ENCODE measurements around the gene MKNK1.

MKNK1 gene

DNA sequence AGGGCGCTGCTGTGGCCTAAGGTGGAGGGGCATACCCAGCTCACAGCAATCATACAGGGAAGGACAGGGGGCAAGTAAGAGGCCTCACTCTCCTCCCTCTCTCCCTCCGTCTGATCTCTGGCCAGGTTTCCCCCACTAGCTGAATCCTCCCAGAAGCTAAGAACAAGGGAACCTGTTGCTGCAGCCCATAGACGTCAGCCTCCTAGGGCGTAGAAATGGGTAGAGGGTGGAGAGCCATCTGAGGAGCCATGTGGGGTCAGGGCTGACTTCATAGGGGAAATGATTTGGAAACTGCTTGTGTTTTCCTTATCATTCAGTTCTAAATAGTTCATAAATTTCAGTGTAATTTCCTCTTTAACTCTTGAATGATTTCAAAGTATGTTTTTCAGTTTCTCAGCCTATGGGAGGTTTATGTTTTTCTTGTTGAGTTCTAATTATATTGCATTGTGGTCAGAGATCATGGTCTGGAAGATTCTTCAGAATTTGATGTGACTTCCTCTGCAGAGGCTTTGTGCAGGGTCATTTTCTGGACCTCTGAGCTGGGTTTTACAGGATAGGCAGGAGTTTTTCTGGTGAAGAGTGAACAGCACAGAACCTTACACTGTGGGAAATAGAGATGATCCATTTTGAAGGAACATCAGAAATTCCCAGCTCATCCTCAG lies 14.8 kb upstream of the MKNK1 start:
- no peak for DNase-seq

DNA sequence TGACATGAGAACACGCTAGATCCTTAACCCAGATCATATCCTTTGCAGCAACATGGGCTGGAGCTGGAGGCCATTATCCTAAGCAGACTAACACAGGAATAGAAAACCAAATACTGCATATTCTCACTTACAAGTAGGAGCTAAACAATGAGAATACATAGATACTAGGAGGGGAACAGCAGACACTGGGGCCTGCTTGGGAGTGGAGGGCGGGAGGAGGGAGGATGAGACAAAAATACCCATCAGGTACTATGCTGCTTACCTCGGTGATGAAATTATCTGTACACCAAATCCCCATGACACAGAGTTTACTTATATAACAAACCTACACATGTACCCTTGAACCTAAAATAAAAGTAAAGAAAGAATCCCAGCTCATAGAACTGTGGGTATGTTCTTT lies 13.8 kb upstream of the MKNK1 start:
- DNase-seq: no peak

DNA sequence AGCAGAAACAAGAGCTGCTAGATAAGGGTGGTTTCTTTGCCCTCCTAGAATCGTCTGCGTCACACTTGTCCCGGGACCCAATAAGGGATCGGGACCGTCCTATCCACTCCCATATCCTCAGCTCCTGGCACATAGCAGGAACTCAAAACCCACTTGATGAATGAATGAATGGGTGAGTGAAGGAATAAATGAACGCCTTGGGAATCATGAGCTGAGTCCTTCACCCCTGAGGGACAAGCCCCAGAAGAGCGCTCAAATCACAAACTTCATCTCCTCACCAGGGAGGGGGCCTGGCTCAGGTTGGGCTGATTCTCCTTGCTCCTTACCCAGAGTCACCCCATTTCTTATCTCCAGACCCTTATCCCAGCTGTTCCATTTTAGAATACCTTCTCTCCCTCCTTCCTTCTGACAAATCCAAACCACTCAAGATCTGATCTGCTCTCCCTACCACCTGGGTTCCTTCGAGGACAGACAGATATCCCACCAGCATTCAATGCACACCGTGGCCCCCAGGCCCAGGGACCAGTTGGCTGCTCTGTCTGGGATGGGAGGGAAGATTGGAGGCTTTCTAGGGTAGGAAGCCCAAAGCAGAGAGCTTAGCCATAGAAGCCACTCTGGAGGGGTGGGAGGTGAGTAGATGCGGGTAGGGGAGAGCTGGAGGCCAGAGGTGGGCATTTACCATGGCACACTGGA lies 13.2 kb upstream of the MKNK1 start:
- no peak for DNase-seq

DNA sequence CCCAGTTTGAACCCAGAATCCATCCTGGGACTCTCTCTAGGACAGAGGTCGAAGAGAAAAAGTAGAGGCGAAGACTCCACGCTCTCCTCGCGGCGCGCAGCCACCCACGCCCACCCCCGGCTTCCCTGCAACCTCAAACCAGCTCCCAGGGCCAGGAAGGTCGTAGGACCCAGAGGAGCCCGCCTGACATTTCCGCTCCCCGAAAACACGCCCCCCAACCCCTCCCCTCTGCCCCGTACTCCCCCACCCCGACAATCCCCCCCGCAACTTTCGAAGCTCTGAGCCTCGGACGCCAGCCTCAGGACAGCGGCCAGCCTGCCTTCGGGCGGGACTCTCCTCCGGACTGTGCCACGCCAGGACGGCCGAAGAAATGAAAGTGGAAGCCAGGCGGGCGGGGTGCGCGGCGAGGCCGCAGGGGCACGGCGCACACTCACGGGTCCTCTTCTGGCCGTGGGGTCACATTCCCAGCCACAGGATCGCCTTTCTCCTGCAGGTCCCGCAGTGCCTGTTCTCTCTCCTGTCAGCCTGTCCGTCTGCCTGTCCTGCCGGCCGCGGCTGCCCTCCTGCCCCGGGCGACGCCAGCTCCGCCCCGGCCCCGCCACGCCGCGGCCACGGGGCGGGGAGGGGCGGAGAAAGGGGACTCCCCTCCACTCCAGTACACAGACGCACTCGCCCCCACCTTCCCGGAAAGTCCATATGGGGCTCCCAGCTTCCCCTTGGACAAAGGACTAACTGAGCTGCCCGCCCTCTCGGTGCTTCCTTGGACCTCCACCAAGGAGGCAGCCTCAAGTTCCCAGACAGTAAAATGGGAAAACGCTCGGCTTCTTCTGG lies 12.4 kb upstream of the MKNK1 start, which contains the start of gene MOB3C:
Gene MOB3C, minus strand, starts transcription at position 535 of the 831 bp plus-strand sequence. CDS start 3,490 bp downstream, outside the sequence.
- DNase-seq: peak; percentile 79

DNA sequence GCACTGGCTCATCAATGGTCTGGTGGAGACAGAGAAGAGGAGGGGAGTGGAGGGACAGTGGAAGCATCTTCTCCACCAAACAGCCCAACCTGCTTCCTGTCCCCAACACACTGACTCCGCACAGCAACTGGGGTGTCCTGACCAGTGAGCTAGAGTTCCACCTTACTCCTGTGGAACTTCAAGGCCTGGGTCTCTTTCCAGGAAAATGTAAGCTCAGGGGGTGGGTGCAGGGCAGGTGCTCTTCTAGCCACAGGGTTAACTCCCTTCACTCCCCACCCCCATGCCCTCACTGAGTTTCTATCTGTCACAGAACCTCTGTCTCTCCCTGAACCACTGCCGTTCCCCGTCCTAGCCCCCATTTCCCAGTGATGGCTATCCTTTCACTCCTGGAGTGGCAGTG lies 11.7 kb upstream of the MKNK1 start:
- peak; percentile 40 for DNase-seq

DNA sequence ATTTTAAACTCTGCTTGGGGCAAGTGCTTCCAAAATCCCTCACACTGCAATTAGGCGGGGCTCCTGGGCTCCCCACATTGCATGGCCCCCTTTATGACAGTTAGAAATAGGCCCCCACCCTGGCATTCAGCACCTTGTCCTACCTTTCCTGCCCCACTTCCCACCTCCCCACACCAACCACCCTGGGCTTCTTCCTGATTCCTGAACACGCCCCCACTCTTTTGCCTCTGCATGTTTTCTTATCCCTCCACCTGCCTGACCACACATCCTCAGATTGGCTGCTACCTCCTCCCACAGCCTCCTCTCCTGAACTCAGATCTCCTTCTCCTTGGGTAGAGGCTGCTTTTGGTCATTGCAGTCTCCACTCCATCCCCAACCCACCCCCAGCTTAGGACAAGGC lies 11.0 kb upstream of the MKNK1 start:
- DNase-seq: no peak

DNA sequence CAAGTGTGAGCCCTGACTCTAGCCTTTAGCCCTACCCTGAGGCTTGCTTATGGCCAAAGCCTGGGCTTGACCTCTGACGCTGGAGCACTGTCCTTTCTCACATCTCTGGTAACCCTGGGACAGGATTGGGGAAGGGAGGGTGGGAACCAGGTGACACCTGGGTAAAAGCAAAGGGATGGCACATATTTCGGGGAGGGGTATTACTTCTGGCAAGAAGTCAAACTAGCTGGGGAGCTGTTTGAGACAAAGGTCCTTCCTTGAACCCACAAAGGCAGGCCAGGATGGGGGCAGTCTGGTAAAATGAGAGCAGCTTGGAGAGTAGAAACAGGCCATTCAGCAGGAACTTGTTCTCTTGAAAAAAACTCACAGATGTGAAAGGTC lies 10.5 kb upstream of the MKNK1 start:
- DNase-seq: no peak

DNA sequence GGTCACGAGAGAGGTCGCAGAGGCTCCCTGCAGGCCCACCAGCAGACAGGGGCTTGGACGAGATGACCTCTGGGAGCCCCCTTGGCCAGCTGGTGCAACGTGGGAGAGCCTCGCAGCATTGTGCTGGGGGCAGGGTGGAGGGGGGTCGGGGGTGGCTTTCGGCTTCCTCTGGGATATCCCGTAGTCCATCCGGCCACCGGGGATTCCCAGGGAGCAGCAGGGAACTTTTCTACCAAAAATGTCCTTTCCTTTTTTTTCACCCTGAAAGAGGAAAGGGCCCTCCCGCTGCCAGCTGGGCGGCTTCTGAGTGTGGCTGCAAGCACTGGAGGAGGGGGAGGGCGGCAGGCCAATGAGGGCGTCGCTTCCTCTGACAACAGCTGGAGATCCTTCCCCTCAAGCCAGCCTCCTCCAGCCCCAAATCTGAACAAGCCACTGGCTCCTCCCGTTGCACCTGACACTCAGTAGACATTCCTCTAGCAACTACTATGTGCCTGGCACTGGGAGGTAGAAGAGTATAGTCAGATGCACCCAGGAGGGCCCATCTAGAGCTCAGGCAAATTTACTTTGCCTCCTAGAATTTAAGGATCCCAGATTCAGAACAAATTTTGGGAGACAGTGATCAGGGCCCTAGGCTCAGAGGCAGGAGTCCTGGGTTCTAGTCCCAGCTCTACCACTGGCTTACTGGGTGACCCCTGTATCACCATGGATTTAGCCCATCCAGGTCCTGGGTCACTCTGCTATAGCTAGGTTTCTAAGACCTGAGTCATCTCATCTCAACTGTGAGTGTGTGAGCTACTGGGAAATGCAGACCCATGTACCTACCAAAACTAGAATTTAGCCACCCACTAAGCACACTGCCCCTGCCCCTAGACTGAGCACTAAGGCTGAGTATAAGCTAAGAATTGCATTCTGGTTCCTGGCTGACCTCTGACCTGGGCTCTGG lies 9.9 kb upstream of the MKNK1 start:
- peak; percentile 50 for DNase-seq

DNA sequence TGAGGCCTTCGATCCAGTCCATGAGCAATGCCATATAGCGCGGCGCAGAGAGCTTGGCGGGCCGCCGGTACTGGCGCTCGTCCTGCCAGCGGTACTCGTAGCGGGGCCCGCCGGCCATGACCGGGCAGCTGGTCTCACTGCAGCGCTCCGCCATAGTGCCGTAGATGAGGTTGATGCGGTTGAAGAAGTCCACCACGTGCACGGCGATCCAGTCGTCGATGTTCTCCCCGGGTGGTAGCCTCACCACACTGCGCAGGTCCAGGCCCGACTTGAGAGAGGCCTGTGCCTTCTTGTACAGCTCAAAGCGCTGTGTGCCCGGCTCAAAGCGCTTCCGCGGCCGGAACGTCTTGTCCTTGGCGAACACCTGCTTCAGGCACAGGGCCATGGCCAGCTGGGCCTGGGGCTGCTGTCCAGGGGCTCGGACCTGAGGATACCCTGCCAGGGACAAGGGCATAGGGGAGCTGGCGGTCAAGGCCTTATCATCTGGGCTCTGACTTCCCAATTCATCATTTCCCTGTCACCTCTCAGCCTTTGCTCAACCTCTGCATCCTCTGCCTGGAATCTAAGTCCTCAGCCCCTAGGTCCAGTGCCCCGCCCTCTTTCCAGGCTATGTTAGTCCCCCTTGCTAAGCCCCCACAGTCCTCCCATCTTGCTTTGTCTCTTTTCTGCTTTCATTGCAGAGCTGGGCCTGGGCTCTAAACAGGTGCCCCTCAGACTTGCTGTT lies 9.0 kb upstream of the MKNK1 start:
- no peak for DNase-seq

DNA sequence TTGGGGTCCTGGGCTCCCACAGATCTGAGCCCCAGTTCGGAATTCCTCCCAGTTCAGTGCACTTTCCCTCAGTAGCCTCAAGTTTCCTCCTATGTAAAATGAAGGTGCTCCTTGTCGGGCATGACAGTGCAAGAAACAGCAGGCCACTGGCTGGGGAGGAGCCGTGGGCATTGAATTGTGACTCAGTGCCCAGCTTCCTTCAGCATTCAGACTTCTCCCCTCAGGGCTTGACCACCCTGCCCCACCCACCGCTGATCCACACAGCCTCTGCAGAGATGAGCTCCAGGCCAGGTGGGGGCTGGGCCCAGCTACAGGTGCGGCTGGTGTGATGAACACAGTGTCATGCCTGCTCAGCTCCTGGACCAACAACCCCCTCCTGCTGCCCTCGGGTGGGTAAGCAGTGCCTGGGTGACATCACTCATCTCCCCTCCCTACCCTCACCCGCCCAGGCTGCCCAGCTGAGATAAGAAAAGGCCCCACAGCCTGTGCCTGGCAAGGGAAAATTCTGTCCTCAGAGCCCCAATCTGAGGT lies 7.7 kb upstream of the MKNK1 start:
- DNase-seq: no peak

DNA sequence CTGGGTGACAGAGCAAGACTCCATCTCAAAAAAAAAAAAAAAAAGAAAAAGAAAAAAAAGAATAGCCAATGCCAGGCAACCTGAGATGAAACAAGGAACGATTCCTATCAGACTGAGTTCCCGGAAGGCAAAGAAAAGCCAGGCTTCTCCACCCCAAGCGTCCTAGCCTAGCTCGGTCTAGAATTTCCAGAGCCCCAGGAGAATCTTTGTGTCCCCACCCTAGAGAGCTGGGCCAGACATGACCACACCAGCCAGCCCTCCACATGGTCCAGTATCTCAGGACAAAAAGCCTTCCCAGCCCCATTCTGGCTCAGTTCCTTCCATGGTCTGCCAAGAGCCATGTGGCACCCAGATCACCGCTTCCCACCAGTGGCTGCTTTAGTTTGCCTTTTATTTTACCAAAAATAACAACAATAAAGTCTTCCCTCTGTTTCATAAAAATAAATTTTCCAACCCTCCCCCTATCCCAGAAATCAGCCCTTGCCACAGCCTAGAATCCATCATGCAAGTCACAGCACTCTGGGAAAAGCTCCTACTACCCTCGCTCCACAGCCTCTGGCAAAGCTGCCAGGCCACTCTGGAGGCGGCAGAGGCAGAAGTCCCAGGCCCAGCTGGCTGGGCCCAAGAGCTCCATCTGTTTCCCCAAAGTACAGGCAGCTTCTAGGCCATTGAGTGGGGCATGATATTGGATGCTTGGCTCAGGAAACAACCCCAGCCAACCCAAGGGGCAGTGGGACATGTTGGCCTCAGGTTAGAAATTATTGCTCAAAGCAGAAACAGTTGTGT lies 3.5 kb upstream of the MKNK1 start:
- no peak for DNase-seq

DNA sequence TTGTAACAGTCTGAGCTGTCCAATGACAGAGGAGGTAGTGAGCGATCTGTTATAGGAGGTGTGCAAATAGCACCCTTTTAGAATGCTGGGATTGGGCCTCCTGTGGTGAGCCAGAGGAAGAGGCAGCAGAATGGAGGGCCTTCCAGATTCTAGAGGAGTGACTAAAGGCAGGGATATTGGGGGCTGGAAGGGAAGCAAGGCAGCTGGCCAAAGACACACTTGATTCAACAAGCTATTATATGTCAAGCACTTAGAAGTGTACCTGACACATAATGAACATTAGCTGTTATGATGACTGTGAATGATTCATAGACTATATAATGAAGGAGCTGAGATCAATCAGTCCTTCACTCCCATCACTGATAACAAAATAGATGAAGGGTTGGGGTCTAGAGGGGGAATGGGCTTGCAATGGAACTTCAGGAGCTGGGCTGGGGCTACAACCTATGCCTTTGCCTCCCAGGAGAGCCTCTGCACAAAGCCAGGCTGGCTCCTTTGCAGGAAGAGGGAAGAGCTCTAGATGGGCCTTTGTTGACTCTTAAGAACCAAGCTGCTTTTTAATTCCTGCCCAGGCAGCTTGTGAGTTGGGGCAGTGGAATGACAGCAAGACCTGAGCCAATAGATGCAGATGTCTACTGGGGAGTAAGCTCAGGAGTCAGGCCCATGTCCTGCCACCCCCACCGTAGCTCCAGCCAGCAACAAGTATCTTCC lies 2.3 kb upstream of the MKNK1 start:
- no peak for DNase-seq

DNA sequence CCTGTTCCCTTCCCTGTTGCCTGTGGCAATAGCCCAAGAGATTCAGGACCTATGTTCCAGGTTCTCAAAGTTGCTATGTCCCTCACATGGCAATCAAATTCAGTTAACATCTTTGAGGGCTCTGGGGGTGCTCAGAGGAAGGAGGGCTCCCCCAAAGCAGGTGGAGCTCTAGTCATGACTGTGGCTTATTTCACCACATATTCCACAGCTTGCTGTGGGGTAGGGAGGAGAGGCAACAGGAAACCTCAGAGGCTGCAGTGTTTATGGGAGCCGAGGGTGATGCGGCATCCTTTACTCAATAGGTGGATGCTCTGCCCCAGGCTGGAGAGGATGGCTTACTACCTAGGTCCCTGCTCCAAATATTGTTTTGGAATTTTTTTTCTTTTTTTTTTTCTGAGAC lies 1.2 kb upstream of the MKNK1 start:
- no peak for DNase-seq

DNA sequence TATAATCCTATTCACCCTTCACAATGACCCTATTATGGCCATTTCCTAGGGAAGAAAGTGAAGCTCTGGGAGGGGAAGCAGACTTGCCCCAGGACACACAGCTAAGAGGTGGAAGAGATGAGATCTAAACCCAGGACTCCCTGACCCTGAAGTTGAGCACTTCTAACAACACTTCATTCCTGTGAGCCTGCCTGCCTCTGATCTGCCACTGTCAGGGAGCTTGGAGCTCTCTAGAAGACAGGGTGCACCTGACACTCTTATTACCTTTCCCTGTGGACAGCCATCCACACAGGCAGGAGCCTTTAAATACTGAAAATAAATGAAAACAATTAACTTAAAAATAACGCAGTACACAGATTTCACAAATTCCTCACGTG lies 599 bp downstream of the MKNK1 start:
- no peak for DNase-seq

DNA sequence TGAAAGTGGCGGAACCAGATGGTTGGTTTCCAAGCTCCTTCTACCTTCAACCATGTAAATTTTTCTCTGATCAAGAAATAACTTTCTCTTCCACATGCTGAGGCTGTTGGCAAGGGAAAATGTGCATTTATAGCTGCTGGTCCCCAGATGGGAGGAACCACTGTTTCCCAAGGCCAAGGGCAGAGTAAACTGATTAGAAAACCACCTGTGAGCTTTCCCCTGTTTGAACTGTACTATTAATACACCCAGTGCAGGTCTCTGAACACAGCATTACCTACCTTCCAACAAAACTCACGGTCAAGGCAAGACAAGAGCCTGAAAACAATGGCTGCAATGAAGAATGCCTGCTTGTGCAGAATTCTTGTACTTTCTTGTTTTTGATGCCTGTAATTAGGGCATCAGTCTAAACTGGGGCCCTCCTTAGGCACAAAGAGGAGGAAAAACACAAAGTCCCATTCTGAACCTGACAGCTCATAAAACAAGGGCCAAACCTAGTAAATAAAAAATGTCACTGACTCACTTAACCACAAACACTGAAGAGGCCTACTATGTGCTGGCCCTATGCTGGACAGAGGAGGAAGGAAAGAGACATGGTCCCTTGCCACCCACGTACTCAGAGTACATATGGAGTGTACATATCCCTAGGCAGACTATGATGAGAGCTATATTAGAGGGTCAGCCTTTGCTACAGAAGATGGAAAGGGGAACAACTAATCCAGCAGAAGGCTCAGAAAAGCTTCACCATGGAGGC lies 2.6 kb downstream of the MKNK1 start:
- no peak for DNase-seq

DNA sequence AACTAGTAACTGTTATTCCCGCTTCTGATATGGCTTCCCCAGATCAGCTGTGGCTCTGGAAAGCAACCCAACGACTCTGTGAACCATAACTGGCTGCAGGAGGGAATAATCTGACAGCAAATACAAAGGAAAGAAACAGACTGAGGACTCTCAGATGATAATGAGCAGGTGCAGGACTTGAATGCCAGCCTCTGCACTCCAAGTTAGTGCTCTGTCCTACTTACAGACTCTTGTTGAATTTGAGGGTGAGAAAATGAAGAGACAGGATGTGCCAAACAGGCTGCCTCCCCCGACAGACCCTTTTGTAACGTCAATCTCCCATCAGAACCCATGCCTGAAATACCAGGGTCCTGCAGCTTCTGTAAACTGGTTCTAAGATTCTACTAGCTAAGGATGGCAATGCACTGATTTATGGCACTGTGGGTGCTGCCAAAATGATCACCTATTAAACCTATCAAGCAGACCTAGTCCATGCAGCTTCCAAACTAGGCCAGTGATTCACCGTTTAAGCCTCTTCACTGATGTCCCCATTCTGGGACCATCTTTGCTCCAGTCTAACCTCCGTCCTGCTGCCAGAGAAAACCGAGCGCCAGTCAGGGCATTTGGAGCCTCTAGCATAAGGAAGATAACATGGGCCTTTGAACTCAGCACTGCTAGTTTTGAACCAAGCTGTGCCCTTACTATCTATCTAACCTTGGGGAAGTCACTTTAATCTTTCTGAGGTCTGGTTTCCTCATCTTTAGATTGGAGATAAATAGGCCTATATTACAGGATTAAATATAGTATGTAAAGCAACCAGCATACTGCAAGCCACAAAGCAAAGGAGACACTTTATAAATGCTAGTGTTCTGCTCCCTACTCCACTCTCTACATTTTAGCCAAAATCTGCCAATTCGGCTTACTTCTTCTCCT lies 4.8 kb downstream of the MKNK1 start:
- no peak for DNase-seq

DNA sequence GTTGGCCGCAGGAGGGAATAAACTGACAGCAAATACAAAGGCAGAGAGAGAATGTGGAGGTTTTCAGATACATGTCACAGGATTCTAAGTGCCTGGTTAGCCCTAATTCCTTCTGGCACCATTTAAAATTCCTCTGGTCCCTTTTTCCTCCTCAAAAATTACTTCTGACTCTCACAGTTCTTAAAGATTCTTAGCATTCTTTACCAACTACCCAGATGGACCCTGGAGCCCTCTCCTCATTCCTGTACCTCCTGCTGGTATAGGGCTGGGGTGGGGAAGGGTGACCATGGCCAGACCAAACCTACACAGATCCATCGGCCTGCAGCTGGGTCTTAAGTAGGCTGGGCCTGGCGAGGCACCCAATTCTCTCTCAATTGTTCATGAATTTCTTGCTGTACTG lies 7.2 kb downstream of the MKNK1 start:
- no peak for DNase-seq

DNA sequence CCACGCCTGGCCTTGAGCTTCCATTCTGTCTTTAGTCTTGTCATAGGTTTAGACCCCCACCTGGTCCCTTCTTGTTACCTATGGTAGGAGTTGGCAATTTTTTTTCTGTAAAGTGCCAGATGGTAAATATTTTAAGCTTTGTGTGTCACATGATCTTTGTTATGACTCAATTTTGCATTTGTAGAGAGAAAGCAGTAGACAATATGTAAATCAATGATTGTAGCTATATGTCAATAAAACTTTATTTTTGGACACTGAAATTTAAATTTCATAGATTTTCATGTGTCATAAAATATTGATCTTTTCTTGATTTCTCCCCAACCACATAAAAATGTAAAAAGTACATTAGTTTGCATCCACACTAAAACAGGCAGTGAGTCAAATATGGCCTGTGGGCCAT lies 8.0 kb downstream of the MKNK1 start:
- DNase-seq: no peak
